ENCODE results near the gene CEP85L.

The CEP85L gene

GRCh38 chr6:118660218-118660569 lies 8.8 kb upstream of the CEP85L start:
- no peak for DNase-seq

GRCh38 chr6:118659513-118660217 lies 8.3 kb upstream of the CEP85L start:
- no peak for DNase-seq

- DNase-seq, result no peak
These were observed 5.6 kb upstream of the CEP85L start for GRCh38 chr6:118656847-118657451.

GRCh38 chr6:118652051-118652615 lies 742 bp upstream of the CEP85L start:
- DNase-seq, result no peak

- peak; percentile 44 to 67 (median 51) for DNase-seq
These were observed 659 bp downstream of the CEP85L start for GRCh38 chr6:118650582-118651281.

- peak in 2 of 4 experiments; percentile 15 to 19 for DNase-seq
These were observed 1.3 kb downstream of the CEP85L start for GRCh38 chr6:118649918-118650581.

GRCh38 chr6:118648866-118649554 lies 2.4 kb downstream of the CEP85L start:
- no peak for DNase-seq

GRCh38 chr6:118646977-118647376 lies 4.4 kb downstream of the CEP85L start:
- DNase-seq, result no peak

- DNase-seq, result no peak
These were observed 6.0 kb downstream of the CEP85L start for GRCh38 chr6:118645395-118645794.

- DNase-seq, result no peak
These were observed 7.4 kb downstream of the CEP85L start for GRCh38 chr6:118644007-118644406.

- no peak for DNase-seq
These were observed 10.3 kb downstream of the CEP85L start for GRCh38 chr6:118641042-118641441.

- no peak for DNase-seq
These were observed 12.1 kb downstream of the CEP85L start for GRCh38 chr6:118639054-118639964.

GRCh38 chr6:118638288-118638687 lies 13.1 kb downstream of the CEP85L start:
- DNase-seq, result no peak

GRCh38 chr6:118635909-118636735 lies 15.3 kb downstream of the CEP85L start:
- no peak for DNase-seq

- no peak for DNase-seq
These were observed 19.0 kb downstream of the CEP85L start for GRCh38 chr6:118632359-118632758.

GRCh38 chr6:118630923-118631322 lies 20.5 kb downstream of the CEP85L start:
- no peak for DNase-seq

- DNase-seq, result no peak
These were observed 21.3 kb downstream of the CEP85L start for GRCh38 chr6:118630067-118630466.

- no peak for DNase-seq
These were observed 23.7 kb downstream of the CEP85L start for GRCh38 chr6:118627724-118628123.

GRCh38 chr6:118625833-118626232 lies 25.6 kb downstream of the CEP85L start:
- DNase-seq, result no peak

GRCh38 chr6:118621799-118622470 lies 29.5 kb downstream of the CEP85L start:
- no peak for DNase-seq
